Measurements from ENCODE around the gene OSGEP.

The OSGEP gene

DNA sequence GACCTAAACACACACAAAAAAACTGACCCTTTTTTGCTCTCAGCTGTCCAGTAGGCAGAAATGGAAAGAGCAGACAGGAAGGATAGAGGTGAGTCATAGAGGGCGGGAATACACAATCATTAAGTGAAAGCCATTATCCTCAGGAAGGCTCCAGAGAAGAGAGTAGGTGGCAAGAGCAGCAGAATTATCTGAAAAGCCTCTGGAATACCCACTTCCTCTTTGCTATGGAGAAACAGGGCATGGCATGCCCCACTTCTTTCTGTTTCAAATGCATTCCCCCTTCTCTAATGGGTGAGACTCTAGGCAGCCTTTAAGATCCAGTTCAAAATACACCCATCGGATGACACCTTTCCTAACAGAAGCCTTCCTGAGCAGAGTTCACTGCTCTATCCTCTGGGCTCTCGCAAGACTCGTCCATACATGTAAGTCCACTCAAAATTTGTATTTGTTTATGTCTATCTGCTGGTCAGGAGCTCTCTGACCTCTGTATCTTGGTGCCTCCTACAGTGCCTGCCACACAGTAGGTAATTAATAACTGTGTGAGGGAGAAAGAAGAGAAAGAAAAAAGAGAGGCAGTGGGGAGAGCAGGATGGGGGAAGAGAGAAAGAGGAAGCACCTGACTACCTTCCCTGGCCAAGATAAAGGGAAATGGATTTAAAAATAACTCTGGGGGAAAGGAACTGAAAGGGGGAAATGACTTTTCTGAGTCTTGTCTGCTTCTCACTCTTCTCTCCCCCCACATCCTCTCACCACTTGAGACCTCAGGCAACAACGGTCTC, 27.2 kb downstream of the OSGEP start:
- peak; percentile 79 for DNase-seq (ENCODE audit: low spot score)
- in situ Hi-C loops (cut with MboI; ENCODE audit: low sequenced_read_pairs, unreplicated experiment) = no loop called here
- TF ChIP-seq, protein P1, sequence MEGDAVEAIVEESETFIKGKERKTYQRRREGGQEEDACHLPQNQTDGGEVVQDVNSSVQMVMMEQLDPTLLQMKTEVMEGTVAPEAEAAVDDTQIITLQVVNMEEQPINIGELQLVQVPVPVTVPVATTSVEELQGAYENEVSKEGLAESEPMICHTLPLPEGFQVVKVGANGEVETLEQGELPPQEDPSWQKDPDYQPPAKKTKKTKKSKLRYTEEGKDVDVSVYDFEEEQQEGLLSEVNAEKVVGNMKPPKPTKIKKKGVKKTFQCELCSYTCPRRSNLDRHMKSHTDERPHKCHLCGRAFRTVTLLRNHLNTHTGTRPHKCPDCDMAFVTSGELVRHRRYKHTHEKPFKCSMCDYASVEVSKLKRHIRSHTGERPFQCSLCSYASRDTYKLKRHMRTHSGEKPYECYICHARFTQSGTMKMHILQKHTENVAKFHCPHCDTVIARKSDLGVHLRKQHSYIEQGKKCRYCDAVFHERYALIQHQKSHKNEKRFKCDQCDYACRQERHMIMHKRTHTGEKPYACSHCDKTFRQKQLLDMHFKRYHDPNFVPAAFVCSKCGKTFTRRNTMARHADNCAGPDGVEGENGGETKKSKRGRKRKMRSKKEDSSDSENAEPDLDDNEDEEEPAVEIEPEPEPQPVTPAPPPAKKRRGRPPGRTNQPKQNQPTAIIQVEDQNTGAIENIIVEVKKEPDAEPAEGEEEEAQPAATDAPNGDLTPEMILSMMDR (IDR thresholded peaks at IDR 0.05; ENCODE audit: borderline replicate concordance, control extremely low read depth, extremely low read depth, insufficient read depth, missing control alignments) = no peak

DNA sequence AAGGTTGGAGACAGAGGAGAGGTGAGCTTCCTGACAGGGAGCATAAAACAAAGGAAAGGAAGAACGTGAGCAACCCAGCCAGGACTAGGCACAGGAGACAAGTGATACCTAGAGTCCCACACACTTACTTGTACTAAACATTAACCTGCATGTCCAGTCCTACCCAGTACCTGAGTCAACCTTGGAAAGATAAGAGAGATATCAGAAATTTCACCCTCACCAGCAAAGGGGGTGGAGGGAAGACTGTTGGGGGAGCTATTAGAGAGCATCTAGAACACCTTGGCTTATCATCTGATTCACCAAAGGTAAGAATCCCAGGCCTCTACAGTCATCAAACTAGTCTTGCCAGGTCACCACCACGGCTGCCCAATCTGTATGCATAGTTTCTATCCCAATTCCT, 29.8 kb downstream of the OSGEP start:
- in situ Hi-C loops (cut with MboI; ENCODE audit: low sequenced_read_pairs, unreplicated experiment) = no loop called here
- TF ChIP-seq, protein P1 (IDR thresholded peaks at IDR 0.05; ENCODE audit: borderline replicate concordance, control extremely low read depth, extremely low read depth, insufficient read depth, missing control alignments) = no peak
- DNase-seq (ENCODE audit: low spot score) = no peak

DNA sequence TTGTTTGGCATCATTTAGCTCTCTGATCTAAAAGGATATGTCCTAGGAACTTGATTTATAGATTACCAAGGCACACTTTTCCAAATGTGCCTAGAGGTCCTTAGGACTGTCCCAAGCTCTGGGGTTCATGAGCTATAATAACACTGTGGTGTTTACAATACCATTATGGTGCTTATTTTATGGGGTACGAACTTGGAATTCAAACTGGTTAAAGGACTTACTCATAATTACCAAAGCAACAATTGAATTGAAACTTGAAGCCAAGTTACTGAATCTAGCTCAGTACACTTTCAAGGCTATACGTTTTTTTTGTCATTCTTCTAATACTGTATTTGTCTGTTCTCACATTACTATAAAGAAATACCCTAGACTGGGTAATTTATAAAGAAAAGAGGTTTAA, 31.7 kb downstream of the OSGEP start:
- in situ Hi-C loops (cut with MboI; ENCODE audit: low sequenced_read_pairs, unreplicated experiment) = no loop called here
- TF ChIP-seq, protein P1 (IDR thresholded peaks at IDR 0.05; ENCODE audit: borderline replicate concordance, control extremely low read depth, extremely low read depth, insufficient read depth, missing control alignments) = no peak
- DNase-seq (ENCODE audit: low spot score) = no peak

DNA sequence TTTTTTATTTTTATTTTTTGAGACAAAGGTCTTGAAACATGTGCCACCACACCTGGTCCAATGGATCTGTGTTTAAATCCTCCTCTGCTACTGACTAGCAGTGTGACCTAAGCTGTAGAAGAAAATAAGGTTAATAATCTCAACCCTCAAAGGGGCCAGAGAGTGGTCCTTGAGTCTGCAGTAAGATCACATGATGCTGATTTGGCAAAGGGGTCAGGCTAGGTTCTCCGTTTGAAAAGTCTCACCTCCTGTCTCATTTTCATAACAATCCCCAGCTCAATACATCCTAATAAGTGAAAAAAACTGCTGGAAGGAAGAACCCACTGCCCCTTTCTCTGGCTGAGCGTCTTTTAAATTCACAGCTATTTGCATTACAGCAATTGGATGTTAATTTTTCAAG, 33.3 kb downstream of the OSGEP start:
- TF ChIP-seq, protein P1 (IDR thresholded peaks at IDR 0.05; ENCODE audit: borderline replicate concordance, control extremely low read depth, extremely low read depth, insufficient read depth, missing control alignments) = no peak
- in situ Hi-C loops (cut with MboI; ENCODE audit: low sequenced_read_pairs, unreplicated experiment) = no loop called here

DNA sequence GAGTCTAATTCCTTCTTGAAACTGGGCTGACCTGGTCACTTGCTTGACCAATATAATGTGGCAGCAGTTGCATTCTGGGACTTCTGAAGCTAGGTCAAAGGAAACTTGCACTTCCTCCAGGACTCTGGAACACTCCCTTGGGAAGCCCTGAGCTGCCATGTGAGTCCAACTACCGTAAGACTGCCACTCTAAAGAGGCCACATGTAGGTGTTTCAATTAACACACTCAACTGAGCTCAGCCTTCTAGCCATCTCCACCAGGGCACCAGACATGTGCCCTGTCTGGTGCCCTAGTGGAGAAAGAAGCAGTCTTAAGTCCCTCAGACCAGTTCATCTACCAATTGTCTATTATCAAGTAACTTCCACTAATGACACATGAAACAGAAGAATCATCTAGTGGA, 35.2 kb downstream of the OSGEP start:
- in situ Hi-C loops (cut with MboI; ENCODE audit: low sequenced_read_pairs, unreplicated experiment) = no loop called here
- DNase-seq (ENCODE audit: low spot score) = no peak
- TF ChIP-seq, protein P1 (IDR thresholded peaks at IDR 0.05; ENCODE audit: borderline replicate concordance, control extremely low read depth, extremely low read depth, insufficient read depth, missing control alignments) = no peak

More for the DNA sequence above, 33.3 kb downstream of the OSGEP start:
- no peak for DNase-seq (ENCODE audit: low spot score)

DNA sequence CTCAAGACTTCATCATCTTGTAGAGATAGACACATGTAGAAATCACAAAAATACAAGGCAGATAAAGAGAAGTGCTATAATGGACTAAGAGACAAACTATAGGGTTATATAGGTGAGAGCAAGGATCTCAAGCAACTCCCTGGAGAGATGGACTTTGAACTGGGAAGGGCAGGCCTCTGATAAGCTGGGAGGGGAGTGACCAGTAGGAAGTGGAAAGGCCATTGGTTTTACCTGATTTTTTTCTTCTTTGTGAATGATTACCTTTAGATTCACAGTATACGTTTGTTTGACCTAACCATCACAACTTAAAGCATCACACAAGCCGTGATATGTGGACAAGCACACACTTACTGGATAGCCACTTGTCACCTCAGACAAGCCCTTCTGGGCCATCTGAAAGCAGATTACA, 36.1 kb downstream of the OSGEP start:
- TF ChIP-seq, protein P1 (IDR thresholded peaks at IDR 0.05; ENCODE audit: borderline replicate concordance, control extremely low read depth, extremely low read depth, insufficient read depth, missing control alignments) = no peak
- in situ Hi-C loops (cut with MboI; ENCODE audit: low sequenced_read_pairs, unreplicated experiment) = no loop called here
- no peak for DNase-seq (ENCODE audit: low spot score)

All from GM13976 (cell line).